Activated CD4-positive, CD25-positive, alpha-beta regulatory T cell (primary cell): ENCODE data around the gene CBS.
"Not testable (repeated sequence)": the region's sequence is repeated elsewhere in the genome, so short reads cannot be mapped to it uniquely, and the experiment has no call there.

ENCODE experiments used
- DNase-seq, 4 experiments: peaks; one replicate each; lab custom pipeline; 2025; lab: John Stamatoyannopoulos, UW

CBS gene

GRCh38 chr21:43075170-43076022 lies at the start of gene CBS:
CBS (minus strand) TSS chr21:43075835; CDS start chr21:43072193, 3,642 bp downstream.
- not testable (repeated sequence) for DNase-seq

- not testable (repeated sequence) for DNase-seq
These were observed 40.3 kb upstream of the CBS start for GRCh38 chr21:43115956-43116355.

- not testable (repeated sequence) for DNase-seq
These were observed 38.8 kb upstream of the CBS start for GRCh38 chr21:43114483-43114882.

GRCh38 chr21:43109006-43109405 lies 33.4 kb upstream of the CBS start:
- not testable (repeated sequence) for DNase-seq

- DNase-seq, result not testable (repeated sequence)
These were observed 32.5 kb upstream of the CBS start for GRCh38 chr21:43108177-43108576.

- not testable (repeated sequence) for DNase-seq
These were observed 32.1 kb upstream of the CBS start for GRCh38 chr21:43107794-43108137.

GRCh38 chr21:43106965-43107793 lies 31.5 kb upstream of the CBS start, which contains the start of gene U2AF1:
U2AF1 (minus strand) TSS chr21:43107570; CDS start chr21:43107494, 76 bp downstream.
- DNase-seq, result not testable (repeated sequence)

- not testable (repeated sequence) for DNase-seq
These were observed 29.0 kb upstream of the CBS start for GRCh38 chr21:43104642-43105041.

- DNase-seq, result not testable (repeated sequence)
These were observed 26.6 kb upstream of the CBS start for GRCh38 chr21:43102281-43102680.

- not testable (repeated sequence) for DNase-seq
These were observed 26.0 kb upstream of the CBS start for GRCh38 chr21:43101676-43102075.

GRCh38 chr21:43101000-43101399 lies 25.4 kb upstream of the CBS start:
- DNase-seq, result not testable (repeated sequence)

GRCh38 chr21:43091979-43092614 lies 16.5 kb upstream of the CBS start:
- DNase-seq, result not testable (repeated sequence)

- not testable (repeated sequence) for DNase-seq
These were observed 15.3 kb upstream of the CBS start for GRCh38 chr21:43090947-43091346.

- DNase-seq, result not testable (repeated sequence)
These were observed 13.8 kb upstream of the CBS start for GRCh38 chr21:43089463-43089862.

- not testable (repeated sequence) for DNase-seq
These were observed 7.1 kb upstream of the CBS start for GRCh38 chr21:43082587-43083300.

GRCh38 chr21:43076643-43077042 lies 1.0 kb upstream of the CBS start:
- DNase-seq, result not testable (repeated sequence)

- DNase-seq, result not testable (repeated sequence)
These were observed 495 bp upstream of the CBS start for GRCh38 chr21:43076023-43076637.

GRCh38 chr21:43074401-43075169 lies 1.1 kb downstream of the CBS start:
- not testable (repeated sequence) for DNase-seq

- not testable (repeated sequence) for DNase-seq
These were observed 2.9 kb downstream of the CBS start for GRCh38 chr21:43072742-43073141.

- DNase-seq, result not testable (repeated sequence)
These were observed 6.0 kb downstream of the CBS start for GRCh38 chr21:43069682-43070081.
